Neuronal stem cell (in vitro differentiated cells): ENCODE results near the gene PPM1J.

Experiments used
- DNase-seq: peaks from one replicate; pipeline ENCODE4 v3.0.0-alpha.2; 2013; ENCODE audit warnings: low spot score
- H2AFZ ChIP-seq: one replicate; pipeline ENCODE4 v1.6.1; 2013; ENCODE audit warnings: mild to moderate bottlenecking, low read length, inconsistent platforms
- H2AK5ac ChIP-seq: 2 replicates; pipeline ENCODE4 v1.6.1; 2013; ENCODE audit warnings: low read depth, mild to moderate bottlenecking, inconsistent platforms, low read length, moderate library complexity, mixed read lengths
- H2BK120ac ChIP-seq: 2 replicates; pipeline ENCODE4 v1.6.1; 2013; ENCODE audit warnings: low read depth, mild to moderate bottlenecking, inconsistent platforms, low read length, moderate library complexity, mixed read lengths
- H2BK12ac ChIP-seq: one replicate; pipeline ENCODE4 v1.6.1; 2013; ENCODE audit warnings: low read length, inconsistent platforms
- H2BK15ac ChIP-seq: 2 replicates; pipeline ENCODE4 v1.6.1; 2013; ENCODE audit warnings: mild to moderate bottlenecking, low read length, inconsistent platforms, mixed read lengths
- H2BK5ac ChIP-seq: one replicate; pipeline ENCODE4 v1.6.1; 2013; ENCODE audit warnings: inconsistent platforms, mild to moderate bottlenecking, low read length, moderate library complexity
- H3K14ac ChIP-seq: one replicate; pipeline ENCODE4 v1.6.1; 2013; ENCODE audit warnings: low read length, inconsistent platforms
- H3K18ac ChIP-seq: 2 replicates; pipeline ENCODE4 v1.6.1; 2013; ENCODE audit warnings: low read length, inconsistent platforms
- H3K23ac ChIP-seq: 2 replicates; pipeline ENCODE4 v1.6.1; 2013; ENCODE audit warnings: low read depth, mild to moderate bottlenecking, mixed read lengths, low read length, inconsistent platforms; ENCODE audit not compliant: poor library complexity
- H3K27ac ChIP-seq: replicated peaks from 3 replicates; pipeline ENCODE4 v1.5.1; 2013; ENCODE audit warnings: low read length, inconsistent platforms
- H3K27me3 ChIP-seq, 3 experiments: 2 replicates each; pipeline ENCODE4 v1.6.1; 2013; ENCODE audit warnings: low read length in 3 of 3, mild to moderate bottlenecking in 2 of 3, inconsistent platforms in 1 of 3, low read depth in 1 of 3, mixed read lengths in 1 of 3, moderate library complexity in 1 of 3; ENCODE audit not compliant: control insufficient read depth in 3 of 3, insufficient read depth in 3 of 3
- H3K36me3 ChIP-seq, 2 donors: replicated peaks in 1 of 2; 2 replicates each; pipeline ENCODE4 v1.6.1; 2013; ENCODE audit warnings: low read length in 2 of 2; ENCODE audit not compliant: control insufficient read depth in 2 of 2, insufficient read depth in 2 of 2
- H3K4ac ChIP-seq: 2 replicates; pipeline ENCODE4 v1.6.1; 2013; ENCODE audit warnings: inconsistent platforms, mild to moderate bottlenecking, low read length, moderate library complexity
- H3K4me1 ChIP-seq, 2 donors: 1 replicate in 1 of 2; 2 replicates in 1 of 2; pipeline ENCODE4 v1.6.1; 2013; ENCODE audit warnings: low read length in 2 of 2, low read depth in 1 of 2; ENCODE audit not compliant: control insufficient read depth in 2 of 2, insufficient read depth in 1 of 2
- H3K4me2 ChIP-seq: one replicate; pipeline ENCODE4 v1.6.1; 2013; ENCODE audit warnings: mild to moderate bottlenecking, low read length, inconsistent platforms; ENCODE audit not compliant: insufficient read depth, poor library complexity, severe bottlenecking
- H3K4me3 ChIP-seq, 2 donors: 2 replicates each; pipeline ENCODE4 v1.5.1; 2013; ENCODE audit warnings: low read length in 2 of 2, mild to moderate bottlenecking in 2 of 2, inconsistent platforms in 1 of 2, moderate library complexity in 1 of 2
- H3K79me1 ChIP-seq: one replicate; pipeline ENCODE4 v1.6.1; 2013; ENCODE audit warnings: low read depth, mild to moderate bottlenecking, inconsistent platforms, low read length, moderate library complexity
- H3K9ac ChIP-seq: one replicate; pipeline ENCODE4 v1.6.1; 2013; ENCODE audit warnings: mild to moderate bottlenecking, low read depth, low read length, inconsistent platforms; ENCODE audit not compliant: poor library complexity
- H3K9me3 ChIP-seq, 2 donors: replicated peaks in 1 of 2; 2 replicates each; pipeline versions ENCODE3 to v1.6.1; 2013; ENCODE audit warnings: low read length in 2 of 2, mild to moderate bottlenecking in 2 of 2, inconsistent platforms in 1 of 2, low read depth in 1 of 2, mixed read lengths in 1 of 2, moderate library complexity in 1 of 2; ENCODE audit not compliant: control insufficient read depth in 2 of 2, insufficient read depth in 1 of 2
- H4K8ac ChIP-seq: one replicate; pipeline ENCODE4 v1.6.1; 2013; ENCODE audit warnings: low read depth, mild to moderate bottlenecking, inconsistent platforms, low read length, moderate library complexity
- H4K91ac ChIP-seq: one replicate; pipeline ENCODE4 v1.6.1; 2013; ENCODE audit warnings: low read length, low read depth, mild to moderate bottlenecking, inconsistent platforms; ENCODE audit not compliant: poor library complexity
- WGBS, 2 donors: extraction: QIAGEN DNeasy Blood & Tissue Kit; methylation state at CpG; one replicate each; pipeline ENCODE4 v1.1.7; 2013; ENCODE audit warnings: missing lambda C conversion rate in 2 of 2, mixed read lengths in 1 of 2; ENCODE audit not compliant: insufficient read length in 2 of 2, insufficient replicate concordance in 1 of 2; ENCODE audit errors: extremely low coverage in 2 of 2; 5-methylcytosine and 5-hydroxymethylcytosine counted together

The PPM1J gene

GRCh38 chr1:112759228-112759627 lies 44.1 kb upstream of the PPM1J start:
- Histone ChIP-seq H3K4me2 (no peak overlapping the region), H2BK15ac (no peak overlapping the region), H3K36me3 (no peaks in the 10 kb centered on the region), H4K91ac (no peak overlapping the region), H3K9me3 (no peaks in the 10 kb centered on the region), H3K79me1 (no peaks in the 10 kb centered on the region), H3K14ac (no peak overlapping the region), H3K18ac (no peak overlapping the region), H2AFZ (peak overlapping the region; percentile 0), H3K23ac (no peak overlapping the region), H3K27me3 (no peaks in the 10 kb centered on the region), H2BK12ac (no peak overlapping the region), H3K9ac (no peak overlapping the region), H3K4ac (no peak overlapping the region), H3K4me1 (peaks cover 12% of the 10 kb centered on the region in 2 donors), H2AK5ac (no peak overlapping the region), H3K27ac (no peak overlapping the region), H3K4me3 (no peak overlapping the region), H2BK120ac (no peak overlapping the region), H4K8ac (no peak overlapping the region), H2BK5ac (no peak overlapping the region)
- no peak for DNase-seq
- WGBS, 2 donors, result no CpG with 5 or more reads among the region's 6 CpGs

GRCh38 chr1:112754116-112754628 lies 39.0 kb upstream of the PPM1J start:
- H3K23ac ChIP-seq, result no peak overlapping the region
- H3K4me3 ChIP-seq, result no peak overlapping the region
- no peak overlapping the region for H3K27ac ChIP-seq
- H2BK12ac ChIP-seq, result no peak overlapping the region
- no peaks in the 10 kb centered on the region for H3K36me3 ChIP-seq
- DNase-seq, result no peak
- no CpG with 5 or more reads among the region's 1 CpG for WGBS, 2 donors
- H2AK5ac ChIP-seq, result no peak overlapping the region
- no peaks in the 10 kb centered on the region for H3K79me1 ChIP-seq
- H3K4me2 ChIP-seq, result no peak overlapping the region
- H3K4me1 ChIP-seq, result peaks cover 0 to 6% of the 10 kb centered on the region in 2 donors
- H3K4ac ChIP-seq, result no peak overlapping the region
- no peak overlapping the region for H2AFZ ChIP-seq
- H3K9ac ChIP-seq, result no peak overlapping the region
- H3K14ac ChIP-seq, result no peak overlapping the region
- no peak overlapping the region for H2BK5ac ChIP-seq
- peaks cover 0 to 2% of the 10 kb centered on the region in 2 donors for H3K9me3 ChIP-seq
- no peaks in the 10 kb centered on the region for H3K27me3 ChIP-seq
- H4K8ac ChIP-seq, result no peak overlapping the region
- H4K91ac ChIP-seq, result no peak overlapping the region
- no peak overlapping the region for H3K18ac ChIP-seq
- no peak overlapping the region for H2BK120ac ChIP-seq
- no peak overlapping the region for H2BK15ac ChIP-seq

- no peak for DNase-seq
- Histone ChIP-seq H4K91ac (no peak overlapping the region), H3K27me3 (peaks cover 10 to 29% (median 17%) of the 10 kb centered on the region in 3 experiments), H4K8ac (no peak overlapping the region), H3K4me2 (no peak overlapping the region), H3K4ac (no peak overlapping the region), H3K9me3 (peaks cover 3 to 7% of the 10 kb centered on the region in 2 donors), H3K4me3 (no peak overlapping the region), H3K14ac (no peak overlapping the region), H2AK5ac (peak overlapping the region; percentile 61), H3K79me1 (peaks cover 2% of the 10 kb centered on the region), H2AFZ (no peak overlapping the region), H3K36me3 (no peaks in the 10 kb centered on the region), H3K18ac (no peak overlapping the region), H2BK15ac (no peak overlapping the region), H3K27ac (no peak overlapping the region), H2BK120ac (no peak overlapping the region), H3K4me1 (peaks cover 0 to 3% of the 10 kb centered on the region in 2 donors), H2BK12ac (no peak overlapping the region), H2BK5ac (no peak overlapping the region), H3K23ac (no peak overlapping the region), H3K9ac (peak overlapping the region; percentile 60)
- WGBS, 2 donors, result no CpG with 5 or more reads among the region's 12 CpGs
Observed at GRCh38 chr1:112748396-112748795, 33.3 kb upstream of the PPM1J start.

GRCh38 chr1:112744009-112744578 lies 29.0 kb upstream of the PPM1J start:
- peak overlapping the region; percentile 65 for H3K23ac ChIP-seq
- H2BK15ac ChIP-seq, result peak overlapping the region; percentile 98
- peaks cover 10 to 47% (median 22%) of the 10 kb centered on the region in 3 experiments for H3K27me3 ChIP-seq
- peaks cover 2% of the 10 kb centered on the region for H3K79me1 ChIP-seq
- peak; percentile 29 for DNase-seq
- peak overlapping the region; percentile 93 for H2AK5ac ChIP-seq
- H3K4me1 ChIP-seq, result peaks cover 0 to 3% of the 10 kb centered on the region in 2 donors
- no peaks in the 10 kb centered on the region for H3K36me3 ChIP-seq
- H2BK120ac ChIP-seq, result no peak overlapping the region
- no peak overlapping the region for H4K91ac ChIP-seq
- H2BK12ac ChIP-seq, result peak overlapping the region; percentile 73
- peak overlapping the region; percentile 76 for H2AFZ ChIP-seq
- peak overlapping the region; percentile 82 for H4K8ac ChIP-seq
- H3K4me2 ChIP-seq, result peak overlapping the region; percentile 66
- peak overlapping the region; percentile 17 for H3K14ac ChIP-seq
- H3K4me3 ChIP-seq, result peak overlapping the region in 1 of 2 donors; percentile 73
- WGBS, 2 donors, result no CpG with 5 or more reads among the region's 58 CpGs
- H3K9me3 ChIP-seq, result peaks cover 4 to 12% of the 10 kb centered on the region in 2 donors
- H3K4ac ChIP-seq, result no peak overlapping the region
- H2BK5ac ChIP-seq, result no peak overlapping the region
- H3K27ac ChIP-seq, result no peak overlapping the region
- peak overlapping the region; percentile 94 for H3K18ac ChIP-seq
- H3K9ac ChIP-seq, result no peak overlapping the region
